ENCODE results near the gene ST3GAL3.

ST3GAL3 gene

DNA sequence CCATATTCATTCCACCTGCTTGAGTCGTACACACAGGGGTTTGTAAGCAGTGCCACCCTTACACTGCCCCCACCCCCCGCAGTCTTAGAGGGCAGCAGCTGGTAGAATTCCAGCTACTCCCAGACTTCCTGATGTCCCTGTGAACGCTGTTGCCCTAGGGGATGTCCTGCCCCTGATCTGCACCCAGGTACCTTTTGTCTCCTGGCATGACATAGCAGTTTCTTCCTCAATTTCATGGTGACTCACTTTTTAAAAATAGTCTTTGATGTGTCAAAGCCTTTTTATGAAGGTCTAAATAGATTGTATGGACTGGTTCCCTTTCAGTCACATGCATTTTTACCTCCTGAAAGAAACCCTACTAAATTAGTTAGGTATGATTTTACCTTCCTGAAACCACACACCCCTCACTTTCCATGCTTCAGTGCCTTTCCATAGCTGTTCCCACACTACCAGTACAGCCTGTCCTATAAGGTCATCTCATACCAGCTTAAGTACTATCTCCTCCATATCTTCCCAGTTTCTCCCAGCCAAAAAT is 76.4 kb downstream of the ST3GAL3 start:
- no peak for DNase-seq (ENCODE audit: low read depth in 2 of 2, low spot score in 1 of 2)

DNA sequence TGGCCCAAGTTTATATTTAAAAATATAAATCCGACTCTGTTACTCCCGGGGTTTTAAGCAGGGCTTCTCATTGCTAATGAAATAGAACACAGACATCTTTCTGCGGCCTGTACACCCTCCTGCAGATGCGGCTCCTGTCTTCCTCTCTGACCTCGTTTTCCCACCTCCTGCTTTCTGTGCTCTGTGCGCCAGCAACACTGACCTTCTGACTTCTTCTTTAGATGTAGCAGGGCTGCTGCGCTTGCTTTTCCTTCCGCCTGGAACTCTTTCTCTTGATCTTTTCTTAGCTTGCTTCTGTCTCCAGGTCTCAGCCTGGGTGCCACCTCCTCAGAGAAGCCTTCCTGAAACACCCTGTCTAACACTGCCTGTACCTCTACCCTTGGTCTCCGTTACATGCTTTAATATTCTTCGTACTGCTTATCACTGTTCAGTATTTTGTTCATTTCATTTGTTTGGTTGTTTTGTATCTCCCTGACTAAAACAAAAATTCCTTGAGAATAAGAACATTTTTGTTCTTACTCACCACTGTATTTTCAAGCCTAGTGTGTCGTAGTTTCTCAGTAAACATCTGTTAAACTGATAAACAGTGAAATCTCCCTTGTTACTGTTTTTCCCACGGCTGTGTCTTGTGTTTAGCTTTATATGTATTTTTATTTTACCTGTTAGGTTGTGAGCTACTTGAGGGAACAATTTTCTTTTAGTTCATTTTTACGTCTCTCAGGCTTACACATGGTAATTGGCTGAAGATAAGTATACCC is 79.0 kb downstream of the ST3GAL3 start:
- DNase-seq (ENCODE audit: low read depth in 2 of 2, low spot score in 1 of 2) = no peak

DNA sequence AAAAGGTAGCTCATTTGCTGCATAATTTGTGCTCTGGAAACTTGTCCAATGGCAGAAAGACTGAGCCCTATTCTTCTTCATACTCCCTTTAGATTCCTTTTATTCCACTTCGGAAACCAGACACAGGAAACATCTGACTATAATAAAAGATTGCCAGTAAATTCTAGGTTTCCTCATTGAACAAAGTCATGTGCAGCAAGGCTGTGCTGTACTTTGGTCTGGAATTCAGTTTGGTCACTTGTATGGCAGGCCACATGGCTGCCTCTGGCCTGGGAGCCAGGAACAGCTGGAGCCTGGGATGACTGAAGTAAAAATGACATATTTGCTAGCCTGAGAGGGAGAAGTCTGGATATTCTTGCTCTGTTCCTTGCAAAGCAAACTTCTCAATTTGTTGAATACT is 79.6 kb downstream of the ST3GAL3 start:
- no peak for DNase-seq (ENCODE audit: low read depth in 2 of 2, low spot score in 1 of 2)

- no peak for DNase-seq (ENCODE audit: low read depth in 2 of 2, low spot score in 1 of 2)
Observed at GRCh38 chr1:43789604-43790550, 82.5 kb downstream of the ST3GAL3 start.

- no peak for DNase-seq (ENCODE audit: low read depth in 2 of 2, low spot score in 1 of 2)
Observed at GRCh38 chr1:43791243-43791642, 83.9 kb downstream of the ST3GAL3 start.

DNA sequence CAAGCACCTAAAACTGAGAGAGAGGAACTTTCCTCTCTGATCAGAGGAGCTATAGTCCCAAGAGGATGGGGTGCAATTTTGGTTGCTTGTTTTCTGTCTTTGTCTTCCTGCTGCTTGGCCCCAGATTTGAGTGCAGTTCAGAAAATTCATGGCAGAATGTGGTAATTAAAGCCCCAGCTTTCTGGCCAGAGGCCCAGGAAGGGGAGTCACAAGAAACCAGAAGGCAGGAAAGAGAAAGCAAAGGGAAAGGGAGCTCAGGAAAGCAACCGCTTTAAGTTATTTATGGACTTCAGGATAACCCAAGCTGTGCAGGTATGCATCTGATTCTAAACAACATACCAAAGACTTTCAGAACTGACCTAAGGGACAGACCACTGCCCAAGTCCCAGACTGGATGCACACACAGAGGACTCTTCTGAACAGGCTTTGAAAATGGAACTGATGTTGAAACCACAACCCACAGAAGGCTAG is 88.8 kb downstream of the ST3GAL3 start:
- no peak for DNase-seq (ENCODE audit: low read depth in 2 of 2, low spot score in 1 of 2)

DNA sequence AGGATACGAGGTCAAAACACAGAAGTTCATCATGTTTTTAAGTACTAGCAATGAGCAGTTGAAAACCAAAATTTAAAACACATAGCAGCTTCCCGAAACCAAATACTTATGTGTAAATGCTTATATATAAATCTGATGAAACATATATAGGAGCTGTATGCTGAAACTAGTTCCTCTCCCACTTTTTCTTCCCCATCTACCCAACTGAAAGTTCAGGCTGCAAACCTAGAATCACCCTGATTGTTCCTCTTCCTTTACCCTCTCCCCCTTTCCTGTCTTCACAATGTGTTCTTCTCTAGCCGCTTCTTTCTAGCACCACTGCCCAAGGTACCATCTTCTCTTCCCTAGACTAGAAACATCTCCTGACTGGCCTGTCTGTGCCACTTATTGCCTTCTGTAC is 90.6 kb downstream of the ST3GAL3 start:
- DNase-seq (ENCODE audit: low read depth in 2 of 2, low spot score in 1 of 2) = no peak

GRCh38 chr1:43799656-43800635 is 92.6 kb downstream of the ST3GAL3 start:
- no peak for DNase-seq (ENCODE audit: low read depth in 2 of 2, low spot score in 1 of 2)

GRCh38 chr1:43800771-43801170 is 93.4 kb downstream of the ST3GAL3 start:
- DNase-seq (ENCODE audit: low read depth in 2 of 2, low spot score in 1 of 2) = no peak

DNA sequence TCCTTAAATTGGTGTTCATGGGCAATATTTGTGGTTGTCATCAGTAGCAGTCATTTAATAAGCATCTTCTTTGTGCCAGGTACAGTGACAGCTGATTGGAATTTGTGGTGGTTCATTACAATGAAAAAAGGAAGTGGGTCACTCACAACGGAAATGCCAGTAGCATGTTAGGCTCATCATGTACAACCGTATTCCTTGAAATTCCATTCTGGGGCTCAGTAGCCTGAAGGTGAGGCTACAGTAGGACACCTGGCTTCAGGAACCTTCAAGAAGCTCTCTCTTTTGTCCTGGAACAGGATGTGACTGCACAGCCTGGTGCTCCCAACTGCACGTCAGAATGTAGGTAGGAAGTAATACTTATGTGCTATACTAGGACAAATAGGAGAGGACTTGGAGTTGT is 93.9 kb downstream of the ST3GAL3 start:
- no peak for DNase-seq (ENCODE audit: low read depth in 2 of 2, low spot score in 1 of 2)

GRCh38 chr1:43802356-43802980 is 95.1 kb downstream of the ST3GAL3 start:
- no peak for DNase-seq (ENCODE audit: low read depth in 2 of 2, low spot score in 1 of 2)

- no peak for DNase-seq (ENCODE audit: low read depth in 2 of 2, low spot score in 1 of 2)
Observed at GRCh38 chr1:43803105-43803504, 95.8 kb downstream of the ST3GAL3 start.

- DNase-seq (ENCODE audit: low read depth in 2 of 2, low spot score in 1 of 2) = no peak
Observed at GRCh38 chr1:43803646-43804045, 96.3 kb downstream of the ST3GAL3 start.

DNA sequence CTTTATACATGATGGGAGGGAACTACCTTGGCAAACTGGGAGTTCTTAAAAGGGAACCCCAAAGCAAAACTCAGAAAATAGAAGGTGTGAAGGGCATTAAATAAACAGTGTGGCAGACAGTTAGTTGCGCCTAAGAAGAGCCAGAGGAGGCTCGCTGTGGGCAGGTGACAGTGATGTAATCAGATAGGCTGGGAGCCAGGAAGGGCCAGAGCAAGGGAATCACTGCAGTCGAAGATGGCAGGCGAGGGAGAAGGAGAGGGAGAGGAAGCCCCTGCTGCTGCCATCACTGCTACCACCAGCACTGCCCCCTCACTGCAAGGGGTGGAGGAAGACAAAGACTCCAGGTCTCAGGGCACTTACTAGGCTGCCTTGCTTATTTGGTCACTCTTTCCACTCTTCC is 97.2 kb downstream of the ST3GAL3 start:
- no peak for DNase-seq (ENCODE audit: low read depth in 2 of 2, low spot score in 1 of 2)

- no peak for DNase-seq (ENCODE audit: low read depth in 2 of 2, low spot score in 1 of 2)
Observed at GRCh38 chr1:43805340-43805739, 98.0 kb downstream of the ST3GAL3 start.

DNA sequence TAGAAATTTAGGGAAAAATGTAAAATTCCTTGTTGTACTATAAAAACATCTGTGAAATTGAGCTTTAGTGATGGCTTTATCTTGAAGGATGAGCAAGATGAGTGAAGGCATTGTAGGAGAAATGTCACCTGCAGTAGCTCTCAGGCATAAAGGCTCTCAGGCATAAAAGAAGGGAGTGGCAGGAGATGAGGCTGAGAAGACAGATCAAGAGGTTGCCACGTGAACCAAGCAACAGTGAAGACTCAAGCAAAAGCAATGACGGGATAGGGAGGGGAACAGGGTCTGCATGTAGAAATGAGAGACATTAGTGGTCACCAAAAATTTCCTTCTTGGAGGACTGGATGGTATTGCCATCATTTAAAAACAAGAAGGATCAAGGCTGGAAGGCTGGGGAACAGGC is 98.8 kb downstream of the ST3GAL3 start:
- DNase-seq (ENCODE audit: low read depth in 2 of 2, low spot score in 1 of 2) = no peak

- DNase-seq (ENCODE audit: low read depth in 2 of 2, low spot score in 1 of 2) = no peak
Observed at GRCh38 chr1:43809097-43809673, 101.8 kb downstream of the ST3GAL3 start.

GRCh38 chr1:43812579-43812978 is 105.2 kb downstream of the ST3GAL3 start:
- DNase-seq (ENCODE audit: low read depth in 2 of 2, low spot score in 1 of 2) = no peak

DNA sequence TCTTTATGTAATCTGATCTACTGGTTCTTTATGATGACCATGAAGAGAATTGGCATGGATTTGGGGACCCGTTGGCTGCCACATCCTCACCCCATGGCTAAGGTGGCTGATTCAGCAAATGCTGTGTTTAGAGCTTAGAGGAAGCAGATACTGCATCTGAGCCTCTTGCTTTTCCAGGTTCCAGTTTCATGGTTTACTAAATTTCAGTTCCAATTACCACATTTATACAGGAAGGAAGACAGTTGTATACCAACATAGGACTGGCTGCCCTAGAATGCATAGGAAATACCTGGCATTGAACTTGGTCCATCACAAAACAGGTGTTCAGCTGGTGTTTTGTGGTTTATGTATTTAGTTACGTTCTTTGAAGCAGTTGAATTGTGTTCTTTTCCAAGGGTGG is 107.1 kb downstream of the ST3GAL3 start:
- DNase-seq (ENCODE audit: low read depth in 2 of 2, low spot score in 1 of 2) = no peak
